Measurements from ENCODE around the gene NRROS.

GRCh38 chr3:196694202-196694638 is 54.7 kb downstream of the NRROS start:
- TF ChIP-seq POLR2A (IDR thresholded peaks at IDR 0.05; ENCODE audit: low read depth, low read length), result no peak
- no peak for TF ChIP-seq POLR2AphosphoS5 (IDR thresholded peaks at IDR 0.05; ENCODE audit: low read depth, low read length)
- TF ChIP-seq TAF1 (IDR thresholded peaks at IDR 0.05; ENCODE audit: borderline replicate concordance, low read depth, low read length), result no peak

Data from GM12892 (cell line).